GM12878 (cell line): ENCODE results near the gene CDC37. TPM values are rescaled to one million over a fixed set of nuclear protein-coding genes. Genes with fewer than 3 reads are reported as not detected.
A peak's percentile ranks its signal among the peaks of the same experiment; 100 is the strongest.

Source experiments
- BACH1 ChIP-seq: fragments of 450-650 bp; IDR thresholded peaks from 2 replicates; pipeline ENCODE4 v1.6.1; 2017; ENCODE audit warnings: mild to moderate bottlenecking, borderline replicate concordance
- BHLHE40 ChIP-seq, 2 experiments: fragments of 450-650 bp in 1 of 2; IDR thresholded peaks; 2 replicates each; pipeline ENCODE4 v1.6.1; 2011 to 2017; ENCODE audit warnings: low read depth in 2 of 2, borderline replicate concordance in 1 of 2, improper control_type of control experiment in 1 of 2, low read length in 1 of 2, mild to moderate bottlenecking in 1 of 2
- ESRRA ChIP-seq: IDR thresholded peaks from 2 replicates; pipeline ENCODE4 v1.6.1; 2012; ENCODE audit warnings: mild to moderate bottlenecking, low read length, improper control_type of control experiment
- GABPA ChIP-seq: IDR thresholded peaks from 2 replicates; pipeline ENCODE4 v1.6.1; 2014; ENCODE audit warnings: antibody characterized with exemption, low read depth, mild to moderate bottlenecking, inconsistent platforms
- GATAD2B ChIP-seq: fragments of 450-650 bp; conservative IDR thresholded peaks from 2 replicates; pipeline ENCODE4 v1.6.1; 2017; ENCODE audit warnings: low read depth, mild to moderate bottlenecking, moderate library complexity
- HCFC1 ChIP-seq: fragments of 150-350 bp; IDR thresholded peaks from 2 replicates; pipeline ENCODE4 v1.6.1; 2014; ENCODE audit warnings: low read length
- JUND ChIP-seq: IDR thresholded peaks from 2 replicates; pipeline ENCODE4 v1.6.1; 2012; ENCODE audit warnings: low read depth, mild to moderate bottlenecking, low read length, improper control_type of control experiment, moderate library complexity
- MTA2 ChIP-seq: fragments of 450-650 bp; IDR thresholded peaks from 2 replicates; pipeline ENCODE4 v1.6.1; 2016; ENCODE audit warnings: low read depth, mild to moderate bottlenecking, moderate library complexity
- RAD51 ChIP-seq: fragments of 450-650 bp; IDR thresholded peaks from 2 replicates; pipeline ENCODE4 v1.6.1; 2016; ENCODE audit warnings: moderate library complexity, mild to moderate bottlenecking, inconsistent platforms
- RUNX3 ChIP-seq: IDR thresholded peaks from 2 replicates; pipeline ENCODE4 v1.6.1; 2012; ENCODE audit warnings: low read length, inconsistent platforms
- SUZ12 ChIP-seq: fragments of 200-600 bp; sonication (generic); IDR thresholded peaks from one replicate; pipeline ENCODE4 v1.6.1; 2018; ENCODE audit warnings: antibody characterized with exemption, mild to moderate bottlenecking; ENCODE audit not compliant: unreplicated experiment
- TBL1XR1 ChIP-seq: IDR thresholded peaks from 2 replicates; pipeline ENCODE4 v1.6.1; 2012; ENCODE audit warnings: low read depth, low read length, improper control_type of control experiment
- WRNIP1 ChIP-seq: IDR thresholded peaks from 2 replicates; pipeline ENCODE4 v1.6.1; 2011; ENCODE audit warnings: low read depth, low read length, improper control_type of control experiment, borderline replicate concordance
- polyA plus RNA-seq, 11 experiments: library from polyadenylated mRNA; depleted of rRNA in 4 of 11; unstranded in 6 of 11; stranded (reverse) in 5 of 11; fragments of >200 nt; fragmentation: Nextera tagmentation in 4 of 11; fragmentation: Illumina TruSeq in 1 of 11; extraction: Ambion mirVana in 4 of 11; extraction: Trizol in 1 of 11; gene quantifications; 1 replicate in 1 of 11; 2 replicates in 10 of 11; pipeline versions ENCODE4 v1.2.1 to v1.2.3, GENCODE V29; 2011 to 2016; ENCODE audit warnings: inconsistent platforms in 2 of 11, missing spikeins in 2 of 11, low read depth in 1 of 11
- total RNA-seq, 4 experiments: library from RNA; depleted of rRNA in 3 of 4; stranded (reverse); fragments of >200 nt in 3 of 4; fragmentation: Illumina TruSeq in 1 of 4; extraction: Trizol in 1 of 4; gene quantifications; 2 replicates each; pipeline versions ENCODE4 v1.2.1 to v1.2.3, GENCODE V29; 2013 to 2021
- TF ChIP-seq, protein P1 (sequence below): fragments of 450-650 bp; IDR thresholded peaks from 2 replicates; pipeline ENCODE4 v1.6.1; 2018; ENCODE audit warnings: borderline replicate concordance, mild to moderate bottlenecking; ENCODE audit not compliant: partially characterized antibody
- TF ChIP-seq, protein P2 (sequence below): IDR thresholded peaks from 2 replicates; pipeline ENCODE4 v1.6.1; 2011; ENCODE audit warnings: low read depth, mild to moderate bottlenecking, low read length, moderate library complexity, borderline replicate concordance; ENCODE audit errors: extremely low read depth
- TF ChIP-seq, protein P3 (sequence below): IDR thresholded peaks from 2 replicates; pipeline ENCODE4 v1.6.1; 2012; ENCODE audit warnings: improper control_type of control experiment, low read depth, low read length; ENCODE audit not compliant: insufficient replicate concordance
- TF ChIP-seq, protein P4 (sequence below): IDR thresholded peaks from 2 replicates; pipeline ENCODE4 v1.6.1; 2012; ENCODE audit warnings: low read depth, low read length, improper control_type of control experiment
- TF ChIP-seq, protein P5 (sequence below): fragments of 450-650 bp; IDR thresholded peaks from 2 replicates; pipeline ENCODE4 v1.6.1; 2016; ENCODE audit warnings: mild to moderate bottlenecking

Gene CDC37
- total and polyA plus RNA-seq, 10 of the 15 experiments (the other 5 are each of a cell fraction or from before 2014, with no cell fraction given), result 4.7 to 265 (median 176) TPM

DNA sequence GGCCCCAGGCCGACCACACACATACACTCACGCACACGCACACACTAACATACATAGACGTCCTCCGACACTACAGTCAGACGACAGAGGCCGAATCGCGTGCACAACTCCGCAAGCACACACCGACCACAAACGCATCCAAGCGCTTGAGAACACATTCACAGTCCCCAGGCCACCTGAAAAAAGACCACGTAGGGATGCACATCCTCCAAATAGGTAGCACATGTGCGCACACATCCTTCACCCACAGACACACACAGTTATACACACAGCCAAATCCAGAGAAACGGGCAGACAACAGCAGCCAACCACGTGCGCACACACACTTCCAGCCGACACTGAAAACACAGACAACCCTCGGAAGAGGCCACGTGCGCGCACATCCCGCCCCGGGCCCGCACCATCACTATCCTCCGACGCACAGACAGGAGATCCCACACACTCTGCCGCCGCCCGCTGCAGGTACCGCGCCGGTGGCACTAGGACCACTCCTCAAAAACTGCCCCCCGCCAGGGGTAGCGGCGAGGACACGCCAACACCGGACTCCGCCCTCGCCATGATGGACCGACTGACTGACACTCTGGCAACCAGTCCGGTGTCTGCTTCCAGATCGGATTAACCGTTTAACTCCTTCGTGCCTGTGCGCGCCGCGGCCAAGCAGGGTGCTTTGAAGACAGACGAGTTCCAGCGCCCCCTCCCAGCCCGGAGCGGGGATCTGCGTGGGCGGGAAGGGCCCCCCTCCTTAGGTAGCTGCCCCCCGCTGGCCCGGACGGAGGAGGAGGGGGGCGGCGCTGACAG lies 16.5 kb upstream of the CDC37 start (continued):
- TF ChIP-seq, protein P1, sequence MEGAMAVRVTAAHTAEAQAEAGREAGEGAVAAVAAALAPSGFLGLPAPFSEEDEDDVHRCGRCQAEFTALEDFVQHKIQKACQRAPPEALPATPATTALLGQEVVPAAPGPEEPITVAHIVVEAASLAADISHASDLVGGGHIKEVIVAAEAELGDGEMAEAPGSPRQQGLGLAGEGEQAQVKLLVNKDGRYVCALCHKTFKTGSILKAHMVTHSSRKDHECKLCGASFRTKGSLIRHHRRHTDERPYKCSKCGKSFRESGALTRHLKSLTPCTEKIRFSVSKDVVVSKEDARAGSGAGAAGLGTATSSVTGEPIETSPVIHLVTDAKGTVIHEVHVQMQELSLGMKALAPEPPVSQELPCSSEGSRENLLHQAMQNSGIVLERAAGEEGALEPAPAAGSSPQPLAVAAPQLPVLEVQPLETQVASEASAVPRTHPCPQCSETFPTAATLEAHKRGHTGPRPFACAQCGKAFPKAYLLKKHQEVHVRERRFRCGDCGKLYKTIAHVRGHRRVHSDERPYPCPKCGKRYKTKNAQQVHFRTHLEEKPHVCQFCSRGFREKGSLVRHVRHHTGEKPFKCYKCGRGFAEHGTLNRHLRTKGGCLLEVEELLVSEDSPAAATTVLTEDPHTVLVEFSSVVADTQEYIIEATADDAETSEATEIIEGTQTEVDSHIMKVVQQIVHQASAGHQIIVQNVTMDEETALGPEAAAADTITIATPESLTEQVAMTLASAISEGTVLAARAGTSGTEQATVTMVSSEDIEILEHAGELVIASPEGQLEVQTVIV, result no peak
- TF ChIP-seq WRNIP1 (no peak), BACH1 (no peak), GATAD2B (no peak; the same call in 1 of the 2 replicates), SUZ12 (no peak), JUND (no peak), ESRRA (no peak), RUNX3 (no peak), BHLHE40 (IDR thresholded peaks at IDR 0.05; ENCODE audit: borderline replicate concordance in 1 of 2, low read depth in 2 of 2, low read length in 1 of 2) (peak; percentile 45 to 80; a peak in 3 of 4 replicates), RAD51 (peak; percentile 74), HCFC1 (no peak), MTA2 (peak; percentile 64), GABPA (no peak), TBL1XR1 (no peak)
- TF ChIP-seq, protein P2, sequence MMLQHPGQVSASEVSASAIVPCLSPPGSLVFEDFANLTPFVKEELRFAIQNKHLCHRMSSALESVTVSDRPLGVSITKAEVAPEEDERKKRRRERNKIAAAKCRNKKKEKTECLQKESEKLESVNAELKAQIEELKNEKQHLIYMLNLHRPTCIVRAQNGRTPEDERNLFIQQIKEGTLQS, result no peak
- TF ChIP-seq, protein P3, sequence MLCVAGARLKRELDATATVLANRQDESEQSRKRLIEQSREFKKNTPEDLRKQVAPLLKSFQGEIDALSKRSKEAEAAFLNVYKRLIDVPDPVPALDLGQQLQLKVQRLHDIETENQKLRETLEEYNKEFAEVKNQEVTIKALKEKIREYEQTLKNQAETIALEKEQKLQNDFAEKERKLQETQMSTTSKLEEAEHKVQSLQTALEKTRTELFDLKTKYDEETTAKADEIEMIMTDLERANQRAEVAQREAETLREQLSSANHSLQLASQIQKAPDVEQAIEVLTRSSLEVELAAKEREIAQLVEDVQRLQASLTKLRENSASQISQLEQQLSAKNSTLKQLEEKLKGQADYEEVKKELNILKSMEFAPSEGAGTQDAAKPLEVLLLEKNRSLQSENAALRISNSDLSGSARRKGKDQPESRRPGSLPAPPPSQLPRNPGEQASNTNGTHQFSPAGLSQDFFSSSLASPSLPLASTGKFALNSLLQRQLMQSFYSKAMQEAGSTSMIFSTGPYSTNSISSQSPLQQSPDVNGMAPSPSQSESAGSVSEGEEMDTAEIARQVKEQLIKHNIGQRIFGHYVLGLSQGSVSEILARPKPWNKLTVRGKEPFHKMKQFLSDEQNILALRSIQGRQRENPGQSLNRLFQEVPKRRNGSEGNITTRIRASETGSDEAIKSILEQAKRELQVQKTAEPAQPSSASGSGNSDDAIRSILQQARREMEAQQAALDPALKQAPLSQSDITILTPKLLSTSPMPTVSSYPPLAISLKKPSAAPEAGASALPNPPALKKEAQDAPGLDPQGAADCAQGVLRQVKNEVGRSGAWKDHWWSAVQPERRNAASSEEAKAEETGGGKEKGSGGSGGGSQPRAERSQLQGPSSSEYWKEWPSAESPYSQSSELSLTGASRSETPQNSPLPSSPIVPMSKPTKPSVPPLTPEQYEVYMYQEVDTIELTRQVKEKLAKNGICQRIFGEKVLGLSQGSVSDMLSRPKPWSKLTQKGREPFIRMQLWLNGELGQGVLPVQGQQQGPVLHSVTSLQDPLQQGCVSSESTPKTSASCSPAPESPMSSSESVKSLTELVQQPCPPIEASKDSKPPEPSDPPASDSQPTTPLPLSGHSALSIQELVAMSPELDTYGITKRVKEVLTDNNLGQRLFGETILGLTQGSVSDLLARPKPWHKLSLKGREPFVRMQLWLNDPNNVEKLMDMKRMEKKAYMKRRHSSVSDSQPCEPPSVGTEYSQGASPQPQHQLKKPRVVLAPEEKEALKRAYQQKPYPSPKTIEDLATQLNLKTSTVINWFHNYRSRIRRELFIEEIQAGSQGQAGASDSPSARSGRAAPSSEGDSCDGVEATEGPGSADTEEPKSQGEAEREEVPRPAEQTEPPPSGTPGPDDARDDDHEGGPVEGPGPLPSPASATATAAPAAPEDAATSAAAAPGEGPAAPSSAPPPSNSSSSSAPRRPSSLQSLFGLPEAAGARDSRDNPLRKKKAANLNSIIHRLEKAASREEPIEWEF, result no peak
- TF ChIP-seq, protein P4, sequence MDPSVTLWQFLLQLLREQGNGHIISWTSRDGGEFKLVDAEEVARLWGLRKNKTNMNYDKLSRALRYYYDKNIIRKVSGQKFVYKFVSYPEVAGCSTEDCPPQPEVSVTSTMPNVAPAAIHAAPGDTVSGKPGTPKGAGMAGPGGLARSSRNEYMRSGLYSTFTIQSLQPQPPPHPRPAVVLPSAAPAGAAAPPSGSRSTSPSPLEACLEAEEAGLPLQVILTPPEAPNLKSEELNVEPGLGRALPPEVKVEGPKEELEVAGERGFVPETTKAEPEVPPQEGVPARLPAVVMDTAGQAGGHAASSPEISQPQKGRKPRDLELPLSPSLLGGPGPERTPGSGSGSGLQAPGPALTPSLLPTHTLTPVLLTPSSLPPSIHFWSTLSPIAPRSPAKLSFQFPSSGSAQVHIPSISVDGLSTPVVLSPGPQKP, result 0 out of 2 replicates have a peak, but pooled peaks have one; percentile 15
- TF ChIP-seq, protein P5, sequence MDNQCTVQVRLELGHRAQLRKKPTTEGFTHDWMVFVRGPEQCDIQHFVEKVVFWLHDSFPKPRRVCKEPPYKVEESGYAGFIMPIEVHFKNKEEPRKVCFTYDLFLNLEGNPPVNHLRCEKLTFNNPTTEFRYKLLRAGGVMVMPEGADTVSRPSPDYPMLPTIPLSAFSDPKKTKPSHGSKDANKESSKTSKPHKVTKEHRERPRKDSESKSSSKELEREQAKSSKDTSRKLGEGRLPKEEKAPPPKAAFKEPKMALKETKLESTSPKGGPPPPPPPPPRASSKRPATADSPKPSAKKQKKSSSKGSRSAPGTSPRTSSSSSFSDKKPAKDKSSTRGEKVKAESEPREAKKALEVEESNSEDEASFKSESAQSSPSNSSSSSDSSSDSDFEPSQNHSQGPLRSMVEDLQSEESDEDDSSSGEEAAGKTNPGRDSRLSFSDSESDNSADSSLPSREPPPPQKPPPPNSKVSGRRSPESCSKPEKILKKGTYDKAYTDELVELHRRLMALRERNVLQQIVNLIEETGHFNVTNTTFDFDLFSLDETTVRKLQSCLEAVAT, result peak; percentile 77
